ENCODE measurements around the gene IGSF3.
"Not testable (repeated sequence)": the region's sequence is repeated elsewhere in the genome, so short reads cannot be mapped to it uniquely, and the experiment has no call there.

Gene IGSF3

DNA sequence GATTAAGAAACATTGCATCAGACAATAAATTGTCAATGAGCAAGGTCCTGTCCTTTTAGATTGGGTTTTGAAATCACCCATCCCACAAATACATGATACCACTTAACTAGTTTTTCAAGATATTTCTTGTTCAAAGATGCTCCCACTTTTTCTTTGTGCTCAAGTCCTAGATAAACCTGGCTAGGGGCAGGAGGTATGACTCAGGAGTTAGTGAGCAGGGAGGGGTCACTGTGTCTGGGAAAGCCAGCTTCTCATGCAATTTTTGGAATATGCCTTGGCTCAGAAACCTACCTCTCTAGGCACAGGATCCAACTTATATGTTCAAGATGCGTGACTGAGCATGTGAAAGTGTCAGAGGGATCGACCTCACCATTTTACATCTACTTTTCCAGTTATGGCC, 45.8 kb downstream of the IGSF3 start:
- not testable (repeated sequence) for H3K9me3 Mint-ChIP-seq; DNase-seq (ENCODE audit: low spot score); H3K27ac Mint-ChIP-seq; H3K36me3 Mint-ChIP-seq (ENCODE audit: low read depth); H3K4me3 Mint-ChIP-seq; H3K4me1 Mint-ChIP-seq (ENCODE audit: low read depth)
- peaks cover 12% of the 10 kb centered on the region for H3K27me3 Mint-ChIP-seq (ENCODE audit: low read depth)

DNA sequence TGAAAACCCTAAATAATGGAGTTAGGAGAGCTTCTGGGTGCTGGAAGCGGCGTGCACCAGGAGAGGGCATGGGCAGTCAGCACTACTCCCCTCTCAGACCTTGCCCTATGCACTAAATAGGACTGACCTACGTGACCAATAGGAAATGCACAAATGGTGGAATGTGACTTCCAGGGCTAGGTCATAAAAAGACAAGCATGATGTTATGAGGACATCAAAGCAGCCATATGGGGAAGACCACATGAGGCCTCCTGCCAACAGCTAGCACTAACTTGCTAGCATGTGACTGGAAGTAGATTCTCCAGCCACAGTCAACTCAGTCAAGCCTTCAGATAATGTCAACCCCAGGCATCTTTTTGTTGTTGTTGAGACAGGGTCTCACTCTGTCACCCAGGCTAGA, 47.1 kb downstream of the IGSF3 start:
- not testable (repeated sequence) for H3K4me1 Mint-ChIP-seq (ENCODE audit: low read depth); H3K9me3 Mint-ChIP-seq; DNase-seq (ENCODE audit: low spot score); H3K4me3 Mint-ChIP-seq; H3K27ac Mint-ChIP-seq; H3K36me3 Mint-ChIP-seq (ENCODE audit: low read depth)
- H3K27me3 Mint-ChIP-seq (ENCODE audit: low read depth): peaks cover 12% of the 10 kb centered on the region

DNA sequence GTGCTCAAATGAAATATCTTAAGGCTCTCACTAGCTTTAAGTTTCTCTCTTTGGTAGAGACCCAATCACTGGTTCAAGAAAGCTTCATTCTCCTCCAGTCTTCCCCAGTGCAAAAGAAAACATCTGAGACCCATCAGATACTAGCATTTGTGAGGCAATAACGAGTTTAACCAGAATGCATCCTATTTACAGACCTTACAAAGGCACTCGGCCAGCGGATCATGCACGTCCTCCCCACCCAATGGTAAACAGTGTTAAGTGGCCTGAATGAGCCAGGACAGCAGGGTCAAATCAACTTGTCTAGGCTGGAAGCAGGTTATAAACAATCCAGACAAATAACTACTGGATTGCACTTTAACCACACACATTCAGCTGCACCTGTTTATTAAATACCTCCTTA, 48.4 kb downstream of the IGSF3 start:
- not testable (repeated sequence) for H3K4me3 Mint-ChIP-seq; H3K36me3 Mint-ChIP-seq (ENCODE audit: low read depth)

DNA sequence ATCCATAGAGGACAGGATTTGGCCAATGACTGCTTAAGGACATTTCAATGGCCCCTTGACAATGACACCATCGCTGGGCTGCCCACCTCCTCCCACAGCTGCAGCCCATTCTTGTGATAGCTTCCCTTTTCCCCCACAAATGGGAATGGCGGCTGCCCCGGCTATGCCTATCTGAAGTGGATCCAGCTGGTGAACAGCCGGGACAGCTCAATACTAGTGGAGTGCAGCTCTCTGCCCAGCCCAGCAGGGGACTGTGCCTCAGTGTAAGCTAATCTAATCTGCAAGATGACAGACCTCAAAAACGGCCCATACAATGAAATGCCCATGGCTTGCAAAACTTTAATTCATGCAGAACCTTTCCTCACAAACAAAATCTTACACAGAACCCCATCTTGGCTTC, 49.7 kb downstream of the IGSF3 start:
- not testable (repeated sequence) for DNase-seq (ENCODE audit: low spot score); H3K27ac Mint-ChIP-seq; H3K9me3 Mint-ChIP-seq; H3K4me1 Mint-ChIP-seq (ENCODE audit: low read depth); H3K4me3 Mint-ChIP-seq; H3K36me3 Mint-ChIP-seq (ENCODE audit: low read depth)
- H3K27me3 Mint-ChIP-seq (ENCODE audit: low read depth): peaks cover 12% of the 10 kb centered on the region

More for the DNA sequence above, 48.4 kb downstream of the IGSF3 start:
- H3K27ac Mint-ChIP-seq; H3K4me1 Mint-ChIP-seq (ENCODE audit: low read depth); DNase-seq (ENCODE audit: low spot score); H3K9me3 Mint-ChIP-seq: not testable (repeated sequence)
- H3K27me3 Mint-ChIP-seq (ENCODE audit: low read depth): peaks cover 12% of the 10 kb centered on the region

DNA sequence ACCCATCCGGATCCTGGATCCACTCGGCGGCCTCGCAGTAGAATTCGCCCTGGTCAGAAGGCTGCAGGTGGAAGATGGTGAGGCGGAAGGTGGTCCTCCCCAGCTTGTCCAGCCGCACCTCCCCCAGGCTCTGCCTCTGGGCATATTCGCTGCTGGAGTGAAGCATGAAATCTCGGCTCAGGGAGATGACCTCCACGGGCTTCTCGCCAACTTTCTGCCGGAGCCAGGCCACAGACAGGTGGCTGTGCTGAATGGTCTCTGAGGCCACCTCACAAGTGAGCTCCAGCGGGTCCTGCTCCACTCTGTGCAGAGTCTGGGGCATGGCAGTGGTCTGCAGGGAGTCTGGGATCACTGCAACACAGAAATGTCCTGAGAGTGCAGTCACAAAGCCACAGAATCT, 53.7 kb downstream of the IGSF3 start:
- H3K9me3 Mint-ChIP-seq; H3K4me3 Mint-ChIP-seq; DNase-seq (ENCODE audit: low spot score); H3K27ac Mint-ChIP-seq; H3K36me3 Mint-ChIP-seq (ENCODE audit: low read depth); H3K4me1 Mint-ChIP-seq (ENCODE audit: low read depth); H3K27me3 Mint-ChIP-seq (ENCODE audit: low read depth): not testable (repeated sequence)

DNA sequence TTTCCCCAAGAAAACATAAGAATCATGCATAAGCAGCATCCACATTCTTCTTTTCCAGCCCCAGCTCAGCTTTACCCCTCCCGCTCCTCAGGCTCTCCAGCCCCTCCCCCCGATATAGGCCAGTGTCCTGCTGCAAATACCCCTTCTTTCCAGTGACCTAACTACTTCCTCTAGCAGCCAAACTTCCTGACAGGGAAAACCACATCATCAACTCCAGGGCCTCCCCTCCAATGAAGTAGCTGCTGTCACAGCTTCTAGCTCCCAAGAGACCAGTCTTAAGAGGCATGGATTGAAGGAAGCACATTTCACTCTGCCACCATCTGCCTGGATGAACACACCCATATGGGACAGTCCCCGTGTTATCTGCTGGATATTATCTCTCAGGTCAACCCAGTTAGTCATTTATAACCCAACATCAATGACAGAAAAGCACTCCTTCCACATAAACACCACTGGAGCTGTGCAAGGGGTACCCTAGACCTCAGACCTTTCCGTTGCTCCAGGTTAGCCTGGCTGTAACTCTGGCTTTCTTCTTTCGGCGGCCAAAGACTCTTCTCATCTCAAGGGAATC, 57.6 kb downstream of the IGSF3 start:
- DNase-seq (ENCODE audit: low spot score): peak; percentile 14
- H3K9me3 Mint-ChIP-seq; H3K27me3 Mint-ChIP-seq (ENCODE audit: low read depth); H3K36me3 Mint-ChIP-seq (ENCODE audit: low read depth); H3K4me3 Mint-ChIP-seq; H3K27ac Mint-ChIP-seq: not testable (repeated sequence)
- peaks cover 18% of the 10 kb centered on the region for H3K4me1 Mint-ChIP-seq (ENCODE audit: low read depth)

DNA sequence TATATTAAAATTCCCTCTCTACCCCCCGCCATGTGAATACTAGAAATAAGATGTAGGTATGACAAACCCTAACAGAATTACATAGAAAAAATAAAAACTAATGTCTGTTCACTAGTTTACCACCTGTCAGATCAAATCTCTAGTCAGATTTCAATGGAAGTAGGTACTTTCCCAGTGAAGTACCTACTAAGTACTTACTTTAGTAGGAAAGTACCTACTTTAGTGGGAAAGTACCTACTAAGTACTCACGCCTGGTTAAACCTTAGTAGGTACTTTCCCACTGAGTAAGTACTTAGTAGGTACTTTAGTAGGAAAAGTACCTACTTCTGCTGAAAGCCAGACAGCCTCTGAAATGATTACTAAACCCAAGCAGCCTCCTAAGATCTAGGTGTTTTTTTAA, 58.7 kb downstream of the IGSF3 start:
- not testable (repeated sequence) for H3K4me3 Mint-ChIP-seq; H3K27me3 Mint-ChIP-seq (ENCODE audit: low read depth); H3K27ac Mint-ChIP-seq; H3K9me3 Mint-ChIP-seq; H3K36me3 Mint-ChIP-seq (ENCODE audit: low read depth); DNase-seq (ENCODE audit: low spot score)
- peaks cover 18% of the 10 kb centered on the region for H3K4me1 Mint-ChIP-seq (ENCODE audit: low read depth)

DNA sequence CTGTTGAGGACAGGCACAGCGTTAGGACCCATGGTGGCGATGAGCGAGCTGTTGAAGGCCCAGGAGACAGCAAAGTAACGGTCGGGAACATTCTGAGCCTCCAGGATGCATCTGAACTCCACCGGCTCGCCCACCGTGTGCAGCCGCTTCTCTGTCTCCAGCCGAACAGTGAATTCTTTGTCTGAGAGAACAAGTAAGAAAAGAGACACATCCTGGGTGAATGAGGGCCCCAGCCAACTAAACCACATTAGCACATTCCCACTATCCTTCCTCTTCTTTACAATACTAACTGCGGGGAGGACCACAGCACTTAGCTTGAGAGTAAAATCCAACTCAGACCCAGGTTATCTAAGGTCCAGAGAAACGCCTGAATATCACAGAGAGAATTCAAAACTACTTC, 59.4 kb downstream of the IGSF3 start:
- not testable (repeated sequence) for H3K27me3 Mint-ChIP-seq (ENCODE audit: low read depth); H3K9me3 Mint-ChIP-seq; H3K27ac Mint-ChIP-seq; H3K36me3 Mint-ChIP-seq (ENCODE audit: low read depth); DNase-seq (ENCODE audit: low spot score); H3K4me3 Mint-ChIP-seq
- peaks cover 18% of the 10 kb centered on the region for H3K4me1 Mint-ChIP-seq (ENCODE audit: low read depth)

DNA sequence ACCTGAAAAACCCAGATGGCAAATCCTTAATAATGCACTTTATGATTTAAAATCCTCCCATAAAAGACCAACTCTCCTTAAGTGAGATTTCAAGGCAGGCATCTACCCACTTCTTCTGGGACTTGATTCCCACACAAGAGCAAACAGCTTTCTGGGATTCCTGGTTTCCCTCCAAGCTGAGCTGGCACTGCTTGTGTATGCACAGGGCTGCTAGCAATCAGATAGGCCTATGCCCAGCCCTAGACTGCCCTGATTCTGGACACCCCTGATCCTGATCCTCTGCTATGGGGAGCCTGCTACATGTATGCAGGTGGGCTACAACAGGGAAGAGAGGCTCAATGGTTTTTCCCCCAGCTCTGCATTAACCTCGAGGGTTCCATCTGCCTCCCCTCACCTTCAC, 60.1 kb downstream of the IGSF3 start:
- H3K4me1 Mint-ChIP-seq (ENCODE audit: low read depth): peaks cover 18% of the 10 kb centered on the region
- not testable (repeated sequence) for DNase-seq (ENCODE audit: low spot score); H3K27me3 Mint-ChIP-seq (ENCODE audit: low read depth); H3K27ac Mint-ChIP-seq; H3K9me3 Mint-ChIP-seq; H3K4me3 Mint-ChIP-seq; H3K36me3 Mint-ChIP-seq (ENCODE audit: low read depth)

DNA sequence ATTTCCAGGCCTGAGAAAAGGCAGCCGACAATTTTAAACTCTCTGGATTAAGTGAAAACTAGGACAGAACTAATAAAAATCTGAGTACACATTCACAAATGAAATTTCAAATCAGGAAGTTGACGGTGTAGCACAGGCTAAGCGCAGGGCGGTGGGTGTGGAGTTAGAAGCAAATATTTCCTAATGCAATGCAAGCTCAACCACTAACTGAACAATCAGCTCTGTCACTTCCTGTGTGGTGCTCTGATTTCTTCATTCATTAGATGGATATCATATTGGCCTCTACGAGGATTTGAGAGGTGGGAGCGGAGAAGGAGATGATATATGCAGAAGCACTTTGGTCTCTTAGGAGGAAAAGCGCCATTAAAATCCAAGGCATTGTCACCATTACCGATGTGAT, 61.5 kb downstream of the IGSF3 start:
- H3K4me3 Mint-ChIP-seq; H3K9me3 Mint-ChIP-seq; H3K27ac Mint-ChIP-seq; DNase-seq (ENCODE audit: low spot score); H3K36me3 Mint-ChIP-seq (ENCODE audit: low read depth); H3K27me3 Mint-ChIP-seq (ENCODE audit: low read depth): not testable (repeated sequence)
- peaks cover 18% of the 10 kb centered on the region for H3K4me1 Mint-ChIP-seq (ENCODE audit: low read depth)

DNA sequence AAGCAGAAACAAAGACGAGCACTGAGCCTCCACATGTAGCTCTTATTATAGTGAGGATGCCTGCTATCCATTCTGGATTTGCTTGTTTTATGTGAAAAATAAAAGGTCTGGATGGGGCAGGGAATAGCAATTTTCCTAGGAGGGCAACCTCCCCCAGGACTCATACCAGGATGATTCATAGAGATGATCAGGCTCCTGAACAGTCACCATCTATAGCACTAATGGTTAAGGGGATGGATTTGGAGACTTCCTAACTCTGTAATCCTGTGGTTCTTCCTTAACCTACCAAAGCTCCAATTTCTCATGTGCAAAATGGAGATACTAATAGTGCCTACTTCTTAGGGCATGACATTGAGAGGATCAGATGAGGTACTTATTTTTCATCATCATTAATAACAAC, 62.2 kb downstream of the IGSF3 start:
- no peak overlapping the region for H3K27ac Mint-ChIP-seq
- DNase-seq (ENCODE audit: low spot score): no peak
- H3K27me3 Mint-ChIP-seq (ENCODE audit: low read depth): no peaks in the 10 kb centered on the region
- no peaks in the 10 kb centered on the region for H3K9me3 Mint-ChIP-seq
- H3K36me3 Mint-ChIP-seq (ENCODE audit: low read depth): no peaks in the 10 kb centered on the region
- H3K4me1 Mint-ChIP-seq (ENCODE audit: low read depth): peaks cover 16% of the 10 kb centered on the region
- no peak overlapping the region for H3K4me3 Mint-ChIP-seq

DNA sequence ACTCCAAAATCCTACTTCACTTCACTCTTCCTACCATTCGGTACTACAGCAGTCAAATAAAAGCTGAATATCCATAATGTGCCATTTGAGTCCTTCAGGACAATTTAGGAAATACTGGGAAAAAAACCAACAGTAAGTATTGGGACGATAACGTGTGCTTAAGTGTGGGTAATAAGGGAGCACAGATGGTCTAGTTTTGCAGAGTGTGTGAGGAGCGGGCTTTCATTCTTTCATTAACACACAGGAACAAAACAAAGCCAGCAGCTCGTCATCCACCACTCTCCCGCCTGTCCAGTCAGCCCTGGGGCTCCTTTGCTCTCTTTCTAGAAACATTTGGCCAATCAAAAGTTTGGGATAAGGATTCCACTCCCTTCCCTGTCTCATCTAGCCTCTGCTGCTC, 63.1 kb downstream of the IGSF3 start:
- DNase-seq (ENCODE audit: low spot score); H3K4me3 Mint-ChIP-seq; H3K36me3 Mint-ChIP-seq (ENCODE audit: low read depth); H3K27ac Mint-ChIP-seq; H3K27me3 Mint-ChIP-seq (ENCODE audit: low read depth); H3K9me3 Mint-ChIP-seq: not testable (repeated sequence)
- peaks cover 10% of the 10 kb centered on the region for H3K4me1 Mint-ChIP-seq (ENCODE audit: low read depth)

DNA sequence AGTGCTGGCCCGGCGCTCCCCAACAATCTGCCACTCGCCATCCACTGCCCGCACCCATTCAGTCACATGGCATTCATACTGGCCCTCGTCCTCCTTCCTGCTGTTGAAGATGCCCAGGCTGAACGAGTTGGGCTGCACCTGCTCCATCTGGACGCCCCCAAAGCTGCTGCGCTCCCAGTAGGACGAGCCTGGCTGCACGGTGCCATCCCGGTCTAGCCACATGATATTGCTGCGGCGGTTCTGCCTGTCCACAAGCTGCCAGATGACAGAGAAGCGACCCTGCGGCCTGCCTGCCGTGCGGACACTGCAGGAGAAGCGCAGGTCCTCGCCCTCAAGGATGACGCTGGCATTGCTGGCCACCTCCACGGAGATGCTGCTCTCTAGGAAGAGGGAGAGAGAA, 63.9 kb downstream of the IGSF3 start:
- H3K4me3 Mint-ChIP-seq; H3K4me1 Mint-ChIP-seq (ENCODE audit: low read depth); H3K27me3 Mint-ChIP-seq (ENCODE audit: low read depth); DNase-seq (ENCODE audit: low spot score); H3K27ac Mint-ChIP-seq; H3K9me3 Mint-ChIP-seq; H3K36me3 Mint-ChIP-seq (ENCODE audit: low read depth): not testable (repeated sequence)

DNA sequence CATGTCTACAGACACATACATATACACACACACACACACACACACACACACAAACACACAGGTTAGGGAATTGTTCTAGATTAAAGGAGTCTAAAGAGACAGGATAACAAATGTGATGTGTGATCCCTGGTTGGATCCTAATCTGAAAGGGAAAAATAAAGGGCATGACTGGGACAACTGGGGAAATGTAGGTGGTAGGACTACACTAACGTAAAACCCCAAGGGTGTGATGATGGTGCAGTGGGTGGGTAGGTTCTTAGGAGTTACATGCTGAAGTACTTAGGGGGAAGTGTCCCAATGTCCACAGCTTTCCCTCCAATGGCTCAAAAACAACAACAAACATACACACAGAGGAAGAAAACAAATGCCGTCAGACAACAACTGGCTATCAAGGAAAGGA, 68.2 kb downstream of the IGSF3 start:
- H3K9me3 Mint-ChIP-seq; DNase-seq (ENCODE audit: low spot score); H3K4me3 Mint-ChIP-seq; H3K36me3 Mint-ChIP-seq (ENCODE audit: low read depth); H3K27ac Mint-ChIP-seq; H3K27me3 Mint-ChIP-seq (ENCODE audit: low read depth): not testable (repeated sequence)
- peaks cover 15% of the 10 kb centered on the region for H3K4me1 Mint-ChIP-seq (ENCODE audit: low read depth)

DNA sequence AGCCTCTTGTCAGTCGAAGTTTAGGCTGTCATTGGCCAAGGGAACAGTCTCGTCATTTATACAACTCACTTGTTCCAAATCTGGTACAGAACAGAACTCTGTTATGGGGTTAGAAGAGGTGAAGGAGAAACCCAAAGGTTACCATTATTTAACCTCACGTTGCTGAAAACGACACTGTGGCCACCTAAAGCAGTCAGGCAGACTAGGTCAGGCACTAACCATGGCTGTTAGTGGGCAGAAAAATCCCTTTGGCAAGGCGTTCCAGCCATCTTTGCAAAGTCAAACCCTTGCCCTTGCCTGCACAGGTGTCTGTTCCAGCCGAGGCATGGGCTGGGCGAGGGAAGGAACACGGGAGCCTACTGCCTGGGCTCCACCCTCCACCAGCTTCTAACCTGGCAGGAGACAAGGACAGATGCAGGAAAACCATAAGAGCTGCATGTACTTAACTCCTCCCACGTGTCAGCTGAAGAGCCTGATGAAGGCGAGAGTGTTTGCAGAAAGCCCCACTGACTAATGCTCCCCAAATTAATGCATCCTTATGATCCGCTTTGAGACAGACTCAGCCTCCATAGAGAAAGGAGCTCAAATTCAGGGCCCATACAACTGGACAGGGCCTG, 69.0 kb downstream of the IGSF3 start:
- not testable (repeated sequence) for H3K27me3 Mint-ChIP-seq (ENCODE audit: low read depth); DNase-seq (ENCODE audit: low spot score); H3K9me3 Mint-ChIP-seq; H3K27ac Mint-ChIP-seq; H3K36me3 Mint-ChIP-seq (ENCODE audit: low read depth); H3K4me3 Mint-ChIP-seq
- peaks cover 15% of the 10 kb centered on the region for H3K4me1 Mint-ChIP-seq (ENCODE audit: low read depth)
